SK-N-SH (cell line): Measurements from ENCODE around the gene ADGRL3.
"Not testable (repeated sequence)": the region's sequence is repeated elsewhere in the genome, so short reads cannot be mapped to it uniquely, and the experiment has no call there.

Experiments
- CTCF ChIP-seq: fragments of 200-600 bp; sonication (generic); IDR thresholded peaks from 2 replicates; pipeline ENCODE4 v1.6.1; 2017; ENCODE audit warnings: antibody characterized with exemption, mild to moderate bottlenecking, moderate library complexity
- ELF1 ChIP-seq: IDR thresholded peaks from 2 replicates; pipeline ENCODE4 v1.4.0; 2012
- FOXJ3 ChIP-seq: sonication (generic); formaldehyde crosslinking; IDR thresholded peaks from 2 replicates; pipeline ENCODE4 v1.5.1; 2020; ENCODE audit warnings: mild to moderate bottlenecking, missing genetic modification reagents
- FOXM1 ChIP-seq: IDR thresholded peaks from 2 replicates; pipeline ENCODE4 v1.4.0; 2012; ENCODE audit warnings: low read depth, mild to moderate bottlenecking
- GATA2 ChIP-seq: sonication (generic); formaldehyde crosslinking; IDR thresholded peaks from 2 replicates; pipeline ENCODE4 v1.5.0; 2020; ENCODE audit warnings: mild to moderate bottlenecking, missing genetic modification reagents
- POLR2AphosphoS5 ChIP-seq: IDR thresholded peaks from 2 replicates; pipeline ENCODE4 v1.6.1; 2012; ENCODE audit warnings: low read depth, low read length
- RAD21 ChIP-seq: IDR thresholded peaks from 2 replicates; pipeline ENCODE4 v1.6.1; 2012; ENCODE audit warnings: mild to moderate bottlenecking, low read length
- RCOR1 ChIP-seq: fragments of 150-350 bp; IDR thresholded peaks from 2 replicates; pipeline ENCODE4 v1.6.1; 2017; ENCODE audit warnings: antibody characterized with exemption, low read length
- RXRA ChIP-seq: IDR thresholded peaks from 2 replicates; pipeline ENCODE4 v1.4.0; 2012; ENCODE audit warnings: low read depth, mild to moderate bottlenecking, borderline replicate concordance
- TCF12 ChIP-seq: IDR thresholded peaks from 2 replicates; pipeline ENCODE4 v1.4.0; 2012
- TEAD4 ChIP-seq: IDR thresholded peaks from 2 replicates; pipeline ENCODE4 v1.4.0; 2012; ENCODE audit warnings: mild to moderate bottlenecking, borderline replicate concordance; ENCODE audit not compliant: insufficient read depth
- USF2 ChIP-seq: fragments of 150-350 bp; IDR thresholded peaks from 2 replicates; pipeline ENCODE4 v1.6.1; 2017; ENCODE audit warnings: antibody characterized with exemption, low read length, low read depth, borderline replicate concordance
- ZBTB33 ChIP-seq: IDR thresholded peaks from 2 replicates; pipeline ENCODE4 v1.4.0; 2012; ENCODE audit warnings: low read depth, borderline replicate concordance
- TF ChIP-seq, protein P1 (sequence below): IDR thresholded peaks from 2 replicates; pipeline ENCODE4 v1.4.0; 2012; ENCODE audit warnings: low read depth

DNA sequence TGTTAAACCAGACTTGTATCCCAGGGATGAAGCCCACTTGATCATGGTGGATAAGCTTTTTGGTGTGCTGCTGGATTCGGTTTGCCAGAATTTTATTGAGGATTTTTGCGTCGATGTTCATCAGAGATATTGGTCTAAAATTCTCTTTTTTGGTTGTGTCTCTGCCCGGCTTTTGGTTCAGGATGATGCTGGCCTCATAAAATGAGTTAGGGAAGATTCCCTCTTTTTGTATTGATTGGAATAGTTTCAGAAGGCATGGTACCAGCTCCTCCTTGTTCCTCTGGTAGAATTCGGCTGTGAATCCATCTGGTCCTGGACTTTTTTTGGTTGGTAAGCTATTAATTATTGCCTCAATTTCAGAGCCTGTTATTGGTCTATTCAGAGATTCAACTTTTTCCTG lies 556.8 kb downstream of the ADGRL3 start:
- not testable (repeated sequence) for TF ChIP-seq CTCF; FOXJ3; TCF12; USF2; ELF1; RXRA; POLR2AphosphoS5; RCOR1; RAD21; GATA2 (CRISPR knock-in tag); ZBTB33; TEAD4; FOXM1
- TF ChIP-seq, protein P1, sequence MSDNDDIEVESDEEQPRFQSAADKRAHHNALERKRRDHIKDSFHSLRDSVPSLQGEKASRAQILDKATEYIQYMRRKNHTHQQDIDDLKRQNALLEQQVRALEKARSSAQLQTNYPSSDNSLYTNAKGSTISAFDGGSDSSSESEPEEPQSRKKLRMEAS: not testable (repeated sequence)
